Stimulated activated CD8-positive, alpha-beta memory T cell treated with anti-CD3 and anti-CD28 coated beads, Interleukin-7, amount 100 ng/mL, for 24 hours (primary cell): ENCODE data around the gene NKPD1.
"Not testable (repeated sequence)": the region's sequence is repeated elsewhere in the genome, so short reads cannot be mapped to it uniquely, and the experiment has no call there.

Source experiments
- DNase-seq: peaks from one replicate; pipeline ENCODE4 v3.0.0-alpha.2; 2020; ENCODE audit warnings: low read depth

NKPD1 gene

GRCh38 chr19:45139286-45140143 lies 21.3 kb downstream of the NKPD1 start:
- DNase-seq: no peak

DNA sequence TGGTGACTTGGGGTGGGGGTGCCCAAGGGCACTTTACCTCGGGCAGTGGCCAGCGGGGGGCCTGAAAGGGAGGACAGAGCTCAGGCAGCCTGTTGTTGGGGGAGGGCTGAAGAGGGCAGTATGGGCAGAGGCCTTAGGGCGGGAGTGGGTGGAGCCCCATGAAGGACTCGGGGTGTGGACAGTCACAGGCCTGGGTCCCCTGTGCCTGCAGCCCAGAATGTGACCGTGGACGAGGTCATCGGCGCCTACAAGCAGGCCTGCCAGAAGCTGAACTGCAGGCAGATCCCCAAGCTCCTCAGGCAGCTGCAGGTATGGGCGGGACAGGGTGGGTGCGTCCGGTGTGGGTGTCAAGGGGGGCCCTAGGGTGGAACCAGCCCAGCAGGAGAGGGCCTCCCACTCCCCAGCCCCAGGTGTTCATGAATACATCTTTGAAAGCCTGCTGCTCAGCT lies 22.5 kb downstream of the NKPD1 start:
- DNase-seq: no peak

- DNase-seq: no peak
Observed at GRCh38 chr19:45137179-45137761, 23.5 kb downstream of the NKPD1 start.

- DNase-seq: no peak
Observed at GRCh38 chr19:45136507-45137178, 24.1 kb downstream of the NKPD1 start.

DNA sequence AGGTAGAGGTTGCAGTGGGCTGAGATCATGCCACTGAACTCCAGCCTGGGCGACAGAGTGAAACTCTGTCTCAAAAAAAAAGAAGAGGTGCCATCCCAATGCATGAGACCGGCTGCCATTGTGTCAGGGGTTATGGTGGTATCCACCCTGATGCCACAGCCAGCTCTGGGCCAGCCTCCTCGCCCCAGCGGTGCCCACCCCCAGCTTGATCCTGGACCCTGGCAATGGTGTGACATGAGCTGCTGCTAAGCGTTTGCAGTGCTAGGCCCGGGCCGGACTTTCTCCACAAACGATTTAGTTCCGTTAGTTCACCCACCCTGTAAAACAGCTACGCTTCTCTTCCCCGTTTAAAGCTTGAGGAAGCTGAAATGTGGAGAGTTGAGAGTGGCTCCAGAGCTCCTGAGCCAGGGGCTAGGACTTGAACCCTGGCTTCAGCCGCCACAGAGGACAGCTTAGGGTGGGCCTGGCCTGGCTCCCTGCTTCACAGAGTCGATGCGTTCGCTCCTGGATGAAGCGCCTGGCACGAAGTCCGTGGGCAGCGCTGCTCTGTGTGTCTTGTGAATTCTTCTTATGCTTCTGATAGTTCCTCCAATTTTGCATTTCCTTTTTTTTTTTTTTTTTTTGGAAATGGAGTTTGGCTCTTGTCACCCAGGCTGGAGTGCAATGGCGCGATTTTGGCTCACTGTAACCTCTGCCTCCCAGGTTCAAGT lies 25.5 kb downstream of the NKPD1 start:
- DNase-seq: no peak

DNA sequence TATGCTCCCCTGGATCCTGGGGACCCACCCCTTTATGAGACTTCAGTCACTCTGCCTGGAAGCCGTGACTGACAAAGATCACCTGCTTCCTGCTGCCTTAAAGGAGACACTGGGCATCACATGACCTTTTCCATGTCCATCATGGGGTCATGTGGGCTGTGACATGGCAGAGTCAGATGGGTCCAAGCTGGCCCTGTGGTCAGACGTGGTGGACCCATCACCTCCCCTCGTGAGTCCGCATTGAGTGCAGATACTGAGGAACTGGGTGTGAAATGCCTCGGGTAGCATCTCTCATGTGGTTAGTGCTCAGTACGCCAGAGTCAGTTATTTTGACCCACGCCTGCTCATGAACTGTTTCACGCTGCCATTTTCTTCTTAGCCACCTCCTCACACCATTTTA lies 27.1 kb downstream of the NKPD1 start:
- no peak for DNase-seq

DNA sequence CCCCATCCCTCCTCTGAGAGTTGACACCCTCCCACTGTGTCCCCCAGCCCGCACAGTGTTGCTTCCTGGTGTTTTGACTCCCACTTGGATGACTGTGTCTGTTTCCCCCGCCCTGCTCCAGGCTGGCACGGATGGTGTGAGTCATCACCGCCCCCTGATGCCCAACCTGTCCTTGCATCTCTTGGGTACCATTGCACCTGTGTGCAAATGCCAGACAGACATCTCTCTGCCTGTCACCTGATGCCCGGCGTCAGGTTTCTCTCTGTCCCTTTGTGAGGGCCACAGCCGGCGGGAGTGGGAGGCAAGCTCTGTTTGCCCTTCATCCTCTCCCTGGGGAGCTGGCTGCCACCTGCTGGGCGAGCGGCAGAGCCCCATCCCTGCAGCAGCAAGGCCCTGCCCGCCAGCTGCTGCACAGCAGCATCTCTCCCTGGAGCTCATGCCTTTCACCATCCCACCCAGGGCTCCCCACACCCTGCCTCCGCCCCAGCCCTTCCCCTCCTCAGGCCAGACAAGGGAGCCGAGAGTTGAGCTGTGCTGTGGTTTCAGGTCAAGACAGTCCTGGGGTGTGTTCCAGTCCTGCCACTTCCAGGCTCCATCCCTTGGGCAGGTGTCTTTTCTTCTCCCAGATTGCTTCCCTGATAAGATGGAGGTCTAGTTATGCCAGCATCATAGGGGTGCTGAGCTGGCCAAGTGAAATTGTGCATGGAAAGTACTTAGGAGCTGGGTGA lies 29.7 kb downstream of the NKPD1 start:
- DNase-seq: no peak

DNA sequence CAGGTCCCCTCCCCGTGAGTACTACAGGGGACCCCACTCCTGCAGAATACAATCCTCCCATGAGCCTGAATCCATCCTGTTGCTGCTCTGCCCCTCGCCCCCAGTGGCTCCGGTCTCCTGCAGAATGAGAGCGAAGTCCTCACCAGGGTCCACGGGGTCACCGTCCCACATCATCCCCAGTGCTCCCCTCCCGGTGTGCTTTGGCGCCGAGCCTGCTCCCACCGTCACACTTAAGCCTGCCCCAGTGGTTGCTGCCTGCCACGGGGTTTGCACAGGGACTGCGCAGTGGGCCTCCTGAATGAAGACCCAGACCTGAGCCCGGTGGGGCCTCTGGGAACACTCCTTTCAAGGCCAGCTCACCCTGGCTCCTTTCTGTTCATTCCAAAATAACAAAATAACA lies 30.5 kb downstream of the NKPD1 start:
- no peak for DNase-seq

DNA sequence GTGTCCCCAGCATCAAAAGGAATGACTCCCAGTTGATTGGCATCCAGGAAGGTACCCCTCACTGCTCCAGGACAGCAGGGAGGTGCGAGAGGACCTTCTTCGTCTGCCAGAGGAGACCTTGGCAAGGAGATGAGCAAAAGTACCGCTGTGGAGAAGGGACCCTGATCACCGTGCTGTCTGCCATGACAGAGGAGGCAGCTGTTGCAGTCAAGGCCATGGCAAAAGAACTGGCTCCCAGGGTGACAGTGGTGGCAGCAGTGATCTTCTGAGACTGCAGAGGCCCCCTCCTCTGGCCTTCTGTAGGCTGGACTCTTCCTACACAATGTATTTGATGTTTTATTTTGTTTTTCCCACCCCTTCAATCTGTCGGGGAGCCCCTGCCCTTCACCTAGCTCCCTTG lies 32.0 kb downstream of the NKPD1 start:
- DNase-seq: no peak

DNA sequence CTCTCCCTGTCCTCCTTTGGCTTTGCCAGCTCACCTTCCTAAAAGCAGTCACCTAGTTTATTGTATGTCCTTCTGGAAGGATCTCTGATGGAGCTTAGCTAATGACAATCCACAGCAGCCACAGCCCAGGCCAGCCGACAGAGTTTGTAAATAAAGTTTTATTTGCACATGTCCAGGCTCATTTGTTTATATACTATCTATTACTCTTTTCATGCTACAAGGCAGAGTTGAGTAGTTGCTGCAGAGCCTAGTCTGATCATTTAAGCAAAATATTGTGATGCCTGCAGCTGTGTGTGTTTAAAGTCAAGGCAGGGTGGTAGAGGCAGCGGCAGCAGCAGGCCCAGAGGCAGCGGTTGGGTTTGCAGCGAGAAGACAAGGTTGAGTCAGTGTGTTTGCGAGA lies 32.6 kb downstream of the NKPD1 start:
- no peak for DNase-seq

GRCh38 chr19:45126654-45127053 lies 34.1 kb downstream of the NKPD1 start:
- DNase-seq: no peak

GRCh38 chr19:45125975-45126493 lies 34.7 kb downstream of the NKPD1 start:
- DNase-seq: peak; percentile 61

- DNase-seq: no peak
Observed at GRCh38 chr19:45125360-45125759, 35.4 kb downstream of the NKPD1 start.

- no peak for DNase-seq
Observed at GRCh38 chr19:45124021-45124420, 36.8 kb downstream of the NKPD1 start.

DNA sequence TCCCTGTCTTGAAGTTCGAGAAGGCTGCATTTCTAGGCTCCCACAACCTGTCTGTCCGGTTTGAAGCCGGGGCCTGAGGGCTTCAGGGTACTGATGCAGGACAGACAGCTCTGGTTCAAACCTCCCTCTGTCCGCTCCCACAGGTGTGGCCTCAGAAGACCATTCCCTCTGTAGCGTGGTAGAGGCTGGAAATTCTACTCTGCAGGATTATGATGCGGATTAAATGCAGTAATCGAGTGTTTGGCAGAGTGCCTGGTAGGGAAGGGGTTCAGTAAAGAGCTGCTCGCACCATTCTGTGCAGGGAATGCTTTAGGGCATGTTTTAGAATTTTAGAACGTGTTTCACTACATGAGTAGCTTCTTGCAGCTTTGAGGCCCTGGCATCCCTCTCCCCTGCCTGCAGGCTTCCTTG lies 37.3 kb downstream of the NKPD1 start:
- no peak for DNase-seq

GRCh38 chr19:45122832-45123231 lies 38.0 kb downstream of the NKPD1 start:
- no peak for DNase-seq

DNA sequence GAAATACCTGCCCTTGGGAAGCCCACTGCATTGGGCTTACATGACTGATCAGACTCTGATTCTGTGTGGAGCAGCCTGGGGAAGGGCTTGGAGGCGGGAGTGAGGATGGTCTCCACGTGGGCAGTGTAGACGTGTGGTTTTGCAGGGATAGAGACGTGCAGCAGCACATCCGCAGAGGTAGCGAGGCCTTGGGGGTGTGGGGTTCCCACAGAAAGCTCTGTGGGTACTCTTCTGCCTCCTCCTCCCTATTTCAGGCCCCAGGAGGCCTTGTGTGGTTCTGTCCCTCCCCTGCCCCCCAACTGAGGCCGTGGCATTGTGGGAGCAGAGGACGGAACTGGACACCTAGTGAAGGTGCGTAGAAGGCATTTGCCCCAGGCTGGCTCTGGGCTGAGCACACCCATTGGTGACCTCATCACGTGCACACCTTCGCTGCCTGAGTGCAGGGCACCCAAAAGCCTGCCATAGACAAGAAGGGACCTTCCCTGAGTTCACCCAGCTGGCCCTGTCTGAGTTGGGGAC lies 38.9 kb downstream of the NKPD1 start:
- DNase-seq: no peak

DNA sequence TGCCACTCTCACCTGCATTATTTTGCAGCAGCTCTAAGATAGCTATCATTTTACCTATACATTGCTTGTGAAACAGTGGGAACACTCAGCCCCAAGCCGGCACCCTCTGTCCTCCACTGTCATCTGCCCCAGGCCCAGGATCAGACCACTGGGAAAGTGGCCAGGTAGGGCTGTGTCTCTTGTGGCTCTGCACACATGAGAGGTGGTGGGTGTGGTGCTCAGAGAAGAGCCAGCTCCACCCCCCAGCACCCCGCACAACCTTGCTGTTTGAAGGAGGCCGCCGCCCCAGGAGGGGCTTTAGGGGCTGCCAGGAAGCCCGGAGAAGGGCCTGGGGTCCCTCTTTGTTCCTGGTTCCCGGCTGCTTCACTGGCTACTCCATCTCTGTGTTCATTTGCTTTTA lies 41.2 kb downstream of the NKPD1 start:
- DNase-seq: no peak

DNA sequence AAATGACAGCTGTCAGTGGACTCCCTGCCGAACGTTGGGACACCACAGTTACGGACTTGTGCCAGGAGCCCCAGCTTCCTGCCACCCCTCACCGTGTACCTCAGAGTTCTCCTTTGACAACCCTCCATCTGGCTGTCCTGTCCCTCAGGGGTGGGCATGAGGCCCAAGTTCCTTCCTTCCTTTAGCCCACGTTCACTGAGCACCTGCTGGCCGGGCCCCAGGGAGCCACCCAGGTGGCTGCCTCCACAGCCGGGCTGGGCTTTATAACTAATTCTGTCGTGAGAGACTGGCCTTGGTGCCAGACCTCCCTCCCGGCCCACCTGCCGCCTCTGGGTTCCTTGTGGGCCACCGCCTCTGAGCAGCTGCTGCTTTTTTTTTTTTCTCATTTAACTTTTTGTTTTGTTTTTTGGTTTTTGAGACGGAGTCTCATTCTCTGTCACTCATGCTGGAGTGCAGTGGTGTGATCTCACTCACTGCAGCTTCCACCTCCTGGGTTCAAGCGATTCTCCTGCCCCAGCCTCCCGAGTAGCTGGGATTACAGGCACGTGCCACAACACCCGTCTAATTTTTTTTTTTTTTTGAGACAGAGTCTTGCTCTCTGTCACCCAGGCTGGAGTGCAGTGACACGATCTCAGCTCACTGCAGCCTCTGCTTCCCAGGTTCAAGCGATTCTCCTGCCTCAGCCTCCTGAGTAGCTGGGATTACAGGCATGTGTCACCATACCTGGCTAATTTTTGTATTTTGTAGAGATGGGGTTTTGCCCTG lies 42.0 kb downstream of the NKPD1 start:
- not testable (repeated sequence) for DNase-seq

- no peak for DNase-seq
Observed at GRCh38 chr19:45118106-45118505, 42.7 kb downstream of the NKPD1 start.

DNA sequence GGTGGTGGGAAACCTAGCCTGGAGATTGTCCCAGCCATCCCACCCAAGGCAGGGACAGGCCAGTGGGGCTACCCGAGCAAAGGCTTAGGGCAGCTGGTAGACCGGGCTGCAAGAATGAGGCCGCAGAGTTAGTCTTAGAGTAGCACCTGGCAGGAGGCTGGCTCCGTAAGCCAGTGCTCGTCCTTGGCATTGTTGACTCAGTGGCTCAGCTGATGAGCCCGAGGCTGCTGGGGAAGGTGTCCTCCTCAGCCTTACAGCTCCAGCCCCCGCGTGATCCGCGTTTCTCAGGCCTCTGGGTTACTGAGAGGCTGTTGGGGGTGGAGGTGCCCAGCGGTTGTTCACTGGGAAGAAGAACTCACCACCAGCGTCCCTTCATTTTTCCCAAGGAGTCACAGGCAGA lies 43.1 kb downstream of the NKPD1 start:
- DNase-seq: no peak
